GM23248 (cell line): ENCODE data around the gene WASHC4. TPM values are rescaled to one million over a fixed set of nuclear protein-coding genes. Genes with fewer than 3 reads are reported as not detected.

Experiments used
- DNase-seq: peaks from one replicate; pipeline ENCODE4 v3.0.0-alpha.2; 2015
- H2AFZ ChIP-seq: fragments of 200-600 bp; sonication (generic); 2 replicates; pipeline ENCODE4 v1.6.1; 2016; ENCODE audit warnings: antibody characterized with exemption
- H3F3A ChIP-seq: fragments of 200-600 bp; sonication (generic); 2 replicates; pipeline ENCODE4 v1.6.1; 2016; ENCODE audit warnings: mild to moderate bottlenecking, antibody characterized with exemption, mixed run types; ENCODE audit not compliant: insufficient read depth
- H3K27ac ChIP-seq: fragments of 200-600 bp; sonication (generic); 2 replicates; pipeline ENCODE4 v1.5.1; 2016; ENCODE audit warnings: mild to moderate bottlenecking
- H3K27me3 ChIP-seq: fragments of 200-600 bp; sonication (generic); replicated peaks from 2 replicates; pipeline ENCODE4 v1.6.1; 2016; ENCODE audit warnings: mild to moderate bottlenecking; ENCODE audit not compliant: insufficient read depth
- H3K36me3 ChIP-seq: fragments of 200-600 bp; sonication (generic); 2 replicates; pipeline ENCODE4 v1.6.1; 2016; ENCODE audit warnings: low read depth, mild to moderate bottlenecking
- H3K4me1 ChIP-seq: fragments of 200-600 bp; sonication (generic); 2 replicates; pipeline ENCODE4 v1.6.1; 2016; ENCODE audit warnings: mild to moderate bottlenecking; ENCODE audit not compliant: insufficient read depth
- H3K4me2 ChIP-seq: fragments of 200-600 bp; sonication (generic); one replicate; pipeline ENCODE4 v1.6.1; 2016; ENCODE audit warnings: mild to moderate bottlenecking; ENCODE audit not compliant: unreplicated experiment
- H3K4me3 ChIP-seq: fragments of 200-600 bp; sonication (generic); 2 replicates; pipeline ENCODE4 v1.5.1; 2016; ENCODE audit warnings: mild to moderate bottlenecking
- H3K79me2 ChIP-seq: fragments of 200-600 bp; sonication (generic); 2 replicates; pipeline ENCODE4 v1.6.1; 2016; ENCODE audit warnings: mild to moderate bottlenecking; ENCODE audit not compliant: insufficient read depth
- H3K9ac ChIP-seq: fragments of 200-600 bp; sonication (generic); 2 replicates; pipeline ENCODE4 v1.6.1; 2016; ENCODE audit warnings: mild to moderate bottlenecking
- H3K9me2 ChIP-seq: fragments of 200-600 bp; sonication (generic); 2 replicates; pipeline ENCODE4 v1.6.1; 2016; ENCODE audit warnings: mixed run types, mild to moderate bottlenecking, moderate library complexity; ENCODE audit not compliant: insufficient read depth
- H3K9me3 ChIP-seq: fragments of 200-600 bp; sonication (generic); one replicate; pipeline ENCODE4 v1.6.1; 2017; ENCODE audit warnings: low read depth
- H4K20me1 ChIP-seq: fragments of 200-600 bp; sonication (generic); 2 replicates; pipeline ENCODE4 v1.6.0; 2016; ENCODE audit not compliant: insufficient read depth
- EZH2 ChIP-seq: fragments of 200-600 bp; sonication (generic); IDR thresholded peaks from 2 replicates; pipeline ENCODE4 v1.6.1; 2018; ENCODE audit warnings: antibody characterized with exemption, mild to moderate bottlenecking; ENCODE audit not compliant: insufficient read depth, poor library complexity, severe bottlenecking
- EZH2phosphoT487 ChIP-seq: fragments of 200-600 bp; sonication (generic); IDR thresholded peaks from 2 replicates; pipeline ENCODE4 v1.6.1; 2018; ENCODE audit warnings: antibody characterized with exemption, moderate library complexity, mild to moderate bottlenecking, low read depth; ENCODE audit not compliant: insufficient read depth
- WGBS, 2 experiments: methylation state at CpG; one replicate each; pipeline ENCODE4 v1.1.6; 2015 to 2017; ENCODE audit warnings: low lambda C conversion rate in 2 of 2, low coverage in 1 of 2; ENCODE audit errors: missing lambda C conversion rate in 2 of 2; 5-methylcytosine and 5-hydroxymethylcytosine counted together
- in situ Hi-C: fragments of 300-500 bp; cut with MboI; formaldehyde crosslinking; loops from 2 replicates; pipeline ENCODE4 v1.15.0; 2020
- polyA plus RNA-seq: library from polyadenylated mRNA; unstranded; fragments of >200 nt; fragmentation: Nextera tagmentation; extraction: Ambion mirVana; gene quantifications from 2 replicates; pipeline ENCODE4 v1.2.1, GENCODE V29; 2016
- total RNA-seq: library from RNA; depleted of rRNA; stranded (reverse); fragments of >200 nt; shearing (Covaris generic); gene quantifications from 2 replicates; pipeline ENCODE4 v1.2.3, GENCODE V29; 2014

The WASHC4 gene
- total and polyA plus RNA-seq, 2 experiments from 2014 or later = 53.5 to 63.4 TPM

DNA sequence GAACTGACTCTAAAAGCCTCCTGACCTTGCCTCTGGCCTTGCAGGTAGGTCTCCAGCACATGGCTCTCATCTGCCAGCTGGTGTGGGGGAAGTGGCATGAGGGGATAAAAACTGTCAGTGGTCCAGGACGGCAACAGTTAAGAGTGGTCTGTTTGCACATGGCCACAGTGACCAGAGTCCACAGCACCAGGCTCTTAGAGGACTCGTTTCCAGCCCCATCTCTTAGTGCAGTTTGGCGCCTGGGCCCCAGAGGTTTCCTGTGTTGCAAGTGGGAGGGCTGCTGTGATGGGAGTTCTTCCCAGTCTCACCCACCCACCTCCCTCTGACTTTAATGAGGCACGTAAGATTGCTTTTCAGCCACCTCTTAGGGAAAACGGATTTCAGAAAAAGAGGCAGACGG, 91.4 kb downstream of the WASHC4 start:
- in situ Hi-C loops = no loop called here
- 87 to 89% methylated on average over 6 of the region's 6 CpGs for WGBS, 2 experiments
- H3K27ac ChIP-seq = peak overlapping the region; percentile 24

DNA sequence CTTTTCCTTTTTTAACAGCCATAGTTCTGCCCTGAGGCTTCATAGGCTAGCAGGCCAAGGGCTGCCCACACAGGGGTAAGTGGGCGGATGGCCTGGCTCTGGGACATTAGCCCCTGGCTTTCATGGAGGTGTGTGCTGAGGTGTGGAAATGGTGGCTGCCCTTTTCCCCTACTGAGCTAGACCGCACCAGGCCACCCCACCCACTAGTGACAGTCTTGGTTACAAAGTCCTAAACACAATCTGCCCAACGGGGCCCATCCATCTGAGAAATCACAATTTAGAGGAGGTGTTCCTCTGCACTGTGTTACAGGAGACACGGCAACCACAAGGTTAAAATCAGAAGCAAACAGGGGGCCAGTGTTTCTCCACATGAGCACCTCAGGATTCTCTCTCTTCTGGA, 92.9 kb downstream of the WASHC4 start:
- no peak overlapping the region for H3K4me3 ChIP-seq
- H3K27ac ChIP-seq = peak overlapping the region; percentile 24
- no peaks in the 10 kb centered on the region for H3K9me2 ChIP-seq
- no peak overlapping the region for H3K9ac ChIP-seq
- peaks cover 74% of the 10 kb centered on the region for H3K36me3 ChIP-seq
- DNase-seq = no peak
- in situ Hi-C loops = no loop called here
- H3K4me2 ChIP-seq = no peak overlapping the region
- no peaks in the 10 kb centered on the region for H3K9me3 ChIP-seq
- H2AFZ ChIP-seq = no peak overlapping the region
- peaks cover 47% of the 10 kb centered on the region for H3F3A ChIP-seq
- peaks cover 61% of the 10 kb centered on the region for H3K79me2 ChIP-seq
- 97 to 100% methylated on average over 4 of the region's 4 CpGs for whole genome bisulfite sequencing, 2 experiments
- H3K27me3 ChIP-seq = no peaks in the 10 kb centered on the region
- no peaks in the 10 kb centered on the region for H4K20me1 ChIP-seq
- no peak for TF ChIP-seq EZH2
- no peak for TF ChIP-seq EZH2phosphoT487
- H3K4me1 ChIP-seq = peaks cover 26% of the 10 kb centered on the region

More for the DNA sequence above, 91.4 kb downstream of the WASHC4 start:
- H3K36me3 ChIP-seq = peaks cover 79% of the 10 kb centered on the region
- H3K9me2 ChIP-seq = no peaks in the 10 kb centered on the region
- no peaks in the 10 kb centered on the region for H3K9me3 ChIP-seq
- peaks cover 64% of the 10 kb centered on the region for H3K79me2 ChIP-seq
- no peak overlapping the region for H3K4me3 ChIP-seq
- no peak for DNase-seq
- no peak overlapping the region for H3K4me2 ChIP-seq
- TF ChIP-seq EZH2 (no peak), EZH2phosphoT487 (no peak)
- no peaks in the 10 kb centered on the region for H3K27me3 ChIP-seq
- H3K4me1 ChIP-seq = peaks cover 17% of the 10 kb centered on the region
- no peak overlapping the region for H2AFZ ChIP-seq
- H3F3A ChIP-seq = peaks cover 49% of the 10 kb centered on the region
- H3K9ac ChIP-seq = no peak overlapping the region
- no peaks in the 10 kb centered on the region for H4K20me1 ChIP-seq

DNA sequence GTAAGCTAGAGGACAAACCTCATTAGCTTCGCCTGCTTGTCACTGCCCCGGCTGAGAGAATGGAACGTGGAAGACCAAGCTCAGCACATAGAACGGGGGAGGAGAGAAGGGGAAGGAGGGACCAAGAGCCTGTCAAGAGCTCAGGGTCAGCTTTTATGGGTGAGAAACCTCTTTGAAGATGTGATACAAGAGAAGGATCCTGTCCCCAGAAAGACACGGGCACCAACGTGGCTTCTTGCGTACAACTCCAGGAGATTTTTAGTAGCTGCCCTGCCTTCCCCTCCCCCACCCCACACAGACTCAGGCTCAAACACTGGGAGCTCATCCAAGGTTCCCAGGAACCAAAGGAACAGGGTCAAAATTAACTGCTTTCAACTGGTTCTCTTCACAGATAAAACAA, 93.8 kb downstream of the WASHC4 start:
- in situ Hi-C loops = no loop called here

DNA sequence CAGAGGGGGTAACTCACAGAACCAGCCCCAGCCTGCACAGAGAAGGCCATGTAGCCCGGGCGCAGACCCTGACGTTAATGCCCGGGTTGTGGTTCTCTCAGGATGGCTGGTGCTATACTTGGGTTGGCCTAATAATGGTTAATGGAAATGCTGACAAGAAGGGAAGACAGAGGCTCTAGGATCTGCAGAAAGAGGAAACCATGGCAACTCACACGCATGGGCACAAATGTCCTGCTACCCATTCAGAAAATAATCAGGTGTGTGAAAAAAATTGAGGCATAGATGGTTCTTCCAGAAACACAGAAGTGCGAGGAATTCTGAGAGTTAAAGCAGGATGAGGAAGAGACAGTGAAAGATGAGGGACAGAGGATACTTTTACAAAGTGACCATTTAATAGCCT, 94.7 kb downstream of the WASHC4 start:
- Histone ChIP-seq H3K9me3 (no peaks in the 10 kb centered on the region), H3K27me3 (no peaks in the 10 kb centered on the region), H3K4me3 (no peak overlapping the region), H3K36me3 (peaks cover 86% of the 10 kb centered on the region), H3F3A (peaks cover 57% of the 10 kb centered on the region), H3K27ac (peak overlapping the region; percentile 14; the same call in 1 of the 2 replicates), H3K79me2 (peaks cover 72% of the 10 kb centered on the region), H3K9me2 (no peaks in the 10 kb centered on the region), H2AFZ (no peak overlapping the region), H3K4me1 (peaks cover 36% of the 10 kb centered on the region), H3K4me2 (no peak overlapping the region), H3K9ac (no peak overlapping the region), H4K20me1 (no peaks in the 10 kb centered on the region)
- WGBS, 2 experiments = 94 to 98% methylated on average over 6 of the region's 6 CpGs
- in situ Hi-C loops = no loop called here
- no peak for DNase-seq
- TF ChIP-seq EZH2 (no peak), EZH2phosphoT487 (no peak)

More for the DNA sequence above, 93.8 kb downstream of the WASHC4 start:
- Histone ChIP-seq H3K27ac (0 out of 2 replicates have a peak overlapping the region, but pooled peaks have one; percentile 13), H3K9me3 (no peaks in the 10 kb centered on the region), H4K20me1 (no peaks in the 10 kb centered on the region), H3K27me3 (no peaks in the 10 kb centered on the region), H3K9me2 (no peaks in the 10 kb centered on the region), H3K4me2 (no peak overlapping the region), H3K4me1 (peaks cover 35% of the 10 kb centered on the region), H3K79me2 (peaks cover 64% of the 10 kb centered on the region), H3K36me3 (peaks cover 79% of the 10 kb centered on the region), H3K9ac (no peak overlapping the region), H3K4me3 (no peak overlapping the region), H2AFZ (no peak overlapping the region), H3F3A (peaks cover 48% of the 10 kb centered on the region)
- DNase-seq = no peak
- no peak for TF ChIP-seq EZH2phosphoT487
- no peak for TF ChIP-seq EZH2
- WGBS, 2 experiments = 85 to 87% methylated on average over 7 of the region's 7 CpGs

DNA sequence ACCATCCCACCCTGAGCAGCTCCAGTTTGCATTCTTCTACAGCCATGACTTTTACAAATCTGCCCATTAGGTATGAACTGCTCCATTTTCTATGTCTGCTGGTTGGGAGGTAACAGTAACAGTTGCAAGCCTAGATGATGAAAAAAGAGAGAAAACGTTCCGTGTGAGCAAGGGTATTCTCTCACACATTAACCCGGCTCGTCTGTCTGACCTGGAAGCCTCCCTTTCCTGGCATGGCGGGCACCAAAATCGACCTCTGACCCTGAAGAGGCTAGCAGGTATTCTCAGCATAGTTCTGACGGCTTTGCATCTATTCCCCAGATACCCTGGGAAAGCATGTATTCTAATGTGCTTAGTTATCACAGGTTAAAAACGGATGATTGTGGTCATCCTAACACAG, 96.6 kb downstream of the WASHC4 start:
- in situ Hi-C loops = no loop called here
- TF ChIP-seq EZH2 (no peak), EZH2phosphoT487 (no peak)
- Histone ChIP-seq H3K4me3 (no peak overlapping the region), H3K27ac (peak overlapping the region; percentile 99), H3K9ac (peak overlapping the region; percentile 81), H3K9me3 (no peaks in the 10 kb centered on the region), H3K79me2 (peaks cover 76% of the 10 kb centered on the region), H3K4me2 (peak overlapping the region; percentile 54), H3K9me2 (no peaks in the 10 kb centered on the region), H3K4me1 (peaks cover 36% of the 10 kb centered on the region), H4K20me1 (no peaks in the 10 kb centered on the region), H3F3A (peaks cover 59% of the 10 kb centered on the region), H2AFZ (no peak overlapping the region), H3K36me3 (peaks cover 84% of the 10 kb centered on the region), H3K27me3 (no peaks in the 10 kb centered on the region)
- DNase-seq = no peak
- WGBS, 2 experiments = 74 to 76% methylated on average over 8 of the region's 8 CpGs
